Measurements from ENCODE around the gene UVSSA.

- no peak for TF ChIP-seq EZH2 (IDR thresholded peaks at IDR 0.05; ENCODE audit: insufficient read depth, poor library complexity, severe bottlenecking)
- TF ChIP-seq EZH2phosphoT487 (IDR thresholded peaks at IDR 0.05; ENCODE audit: insufficient read depth, low read depth), result no peak
Measured at GRCh38 chr4:1379801-1380331, 32.9 kb downstream of the UVSSA start.
